AG09309 (cell line): ENCODE results near the gene SPANXA1.
"Not testable (repeated sequence)": the region's sequence is repeated elsewhere in the genome, so short reads cannot be mapped to it uniquely, and the experiment has no call there.

Experiments used
- DNase-seq: peaks from one replicate; pipeline ENCODE4 v3.0.0-alpha.2; 2010; ENCODE audit warnings: low read depth
- H3K4me3 ChIP-seq: 2 replicates; pipeline ENCODE4 v1.5.1; 2011; ENCODE audit warnings: mild to moderate bottlenecking, low read depth, low read length, moderate library complexity; ENCODE audit not compliant: control insufficient read depth
- TF ChIP-seq, protein P1 (sequence below): IDR thresholded peaks from 2 replicates; pipeline ENCODE4 v1.5.1; 2011; ENCODE audit warnings: mild to moderate bottlenecking, low read depth, low read length, inconsistent platforms; ENCODE audit not compliant: insufficient read depth, control insufficient read depth; ENCODE audit errors: missing control alignments

Gene SPANXA1

GRCh38 chrX:141584638-141585037 is at the start of gene SPANXA1:
SPANXA1 (minus strand) TSS chrX:141584738; CDS start chrX:141584678, 60 bp downstream.
- H3K4me3 ChIP-seq, DNase-seq: not testable (repeated sequence)

- TF ChIP-seq, protein P1, sequence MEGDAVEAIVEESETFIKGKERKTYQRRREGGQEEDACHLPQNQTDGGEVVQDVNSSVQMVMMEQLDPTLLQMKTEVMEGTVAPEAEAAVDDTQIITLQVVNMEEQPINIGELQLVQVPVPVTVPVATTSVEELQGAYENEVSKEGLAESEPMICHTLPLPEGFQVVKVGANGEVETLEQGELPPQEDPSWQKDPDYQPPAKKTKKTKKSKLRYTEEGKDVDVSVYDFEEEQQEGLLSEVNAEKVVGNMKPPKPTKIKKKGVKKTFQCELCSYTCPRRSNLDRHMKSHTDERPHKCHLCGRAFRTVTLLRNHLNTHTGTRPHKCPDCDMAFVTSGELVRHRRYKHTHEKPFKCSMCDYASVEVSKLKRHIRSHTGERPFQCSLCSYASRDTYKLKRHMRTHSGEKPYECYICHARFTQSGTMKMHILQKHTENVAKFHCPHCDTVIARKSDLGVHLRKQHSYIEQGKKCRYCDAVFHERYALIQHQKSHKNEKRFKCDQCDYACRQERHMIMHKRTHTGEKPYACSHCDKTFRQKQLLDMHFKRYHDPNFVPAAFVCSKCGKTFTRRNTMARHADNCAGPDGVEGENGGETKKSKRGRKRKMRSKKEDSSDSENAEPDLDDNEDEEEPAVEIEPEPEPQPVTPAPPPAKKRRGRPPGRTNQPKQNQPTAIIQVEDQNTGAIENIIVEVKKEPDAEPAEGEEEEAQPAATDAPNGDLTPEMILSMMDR, result no peak
- no peak overlapping the region for H3K4me3 ChIP-seq
- DNase-seq, result no peak
These were observed 47.6 kb upstream of the SPANXA1 start for GRCh38 chrX:141632124-141632523.

DNA sequence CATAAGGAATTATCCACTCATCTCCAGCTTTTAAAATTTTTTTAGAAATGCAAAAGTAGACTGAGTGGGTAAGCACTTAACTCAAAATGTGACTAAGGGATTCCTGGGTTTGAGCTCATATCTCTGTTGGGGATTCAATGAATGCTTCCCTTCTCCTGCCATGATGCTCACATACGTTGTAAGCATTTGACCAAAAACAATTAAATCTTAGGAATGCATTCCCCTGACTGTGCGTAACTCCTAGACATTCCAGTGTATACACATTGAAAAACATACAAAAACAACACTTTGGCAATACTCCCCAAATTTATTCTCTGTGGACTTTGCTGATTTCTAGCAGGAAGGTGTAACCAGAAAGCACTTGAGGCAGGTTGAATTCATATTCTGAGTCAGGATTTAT is 34.8 kb upstream of the SPANXA1 start:
- TF ChIP-seq, protein P1, result no peak
- no peak overlapping the region for H3K4me3 ChIP-seq
- DNase-seq, result no peak

- no peak overlapping the region for H3K4me3 ChIP-seq
- no peak for DNase-seq
- TF ChIP-seq, protein P1, result no peak
These were observed 24.6 kb upstream of the SPANXA1 start for GRCh38 chrX:141609111-141609510.

DNA sequence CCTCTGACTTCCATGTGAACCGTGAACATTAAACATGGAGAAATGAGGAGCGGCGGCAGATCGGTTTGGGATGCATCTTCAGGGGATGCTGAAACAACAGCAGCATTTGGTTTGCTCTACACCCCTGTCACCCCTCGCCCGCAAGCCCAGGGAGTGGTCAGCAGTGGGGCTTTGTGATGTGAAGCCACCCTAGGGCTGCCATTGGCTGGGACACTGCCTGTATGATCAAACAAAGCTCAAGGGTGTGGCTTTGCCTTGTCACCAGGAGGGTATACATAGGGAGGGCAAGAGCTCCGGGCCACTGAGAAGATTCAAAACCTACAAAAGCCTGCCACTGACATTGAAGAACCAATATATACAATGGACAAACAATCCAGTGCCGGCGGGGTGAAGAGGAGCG is 4.9 kb upstream of the SPANXA1 start, which contains the start of gene SPANXA2:
TSS of gene SPANXA2 (plus strand) at position 301 of the 400 bp plus-strand sequence. CDS start at position 361, 60 bp downstream.
- DNase-seq, result not testable (repeated sequence)

DNA sequence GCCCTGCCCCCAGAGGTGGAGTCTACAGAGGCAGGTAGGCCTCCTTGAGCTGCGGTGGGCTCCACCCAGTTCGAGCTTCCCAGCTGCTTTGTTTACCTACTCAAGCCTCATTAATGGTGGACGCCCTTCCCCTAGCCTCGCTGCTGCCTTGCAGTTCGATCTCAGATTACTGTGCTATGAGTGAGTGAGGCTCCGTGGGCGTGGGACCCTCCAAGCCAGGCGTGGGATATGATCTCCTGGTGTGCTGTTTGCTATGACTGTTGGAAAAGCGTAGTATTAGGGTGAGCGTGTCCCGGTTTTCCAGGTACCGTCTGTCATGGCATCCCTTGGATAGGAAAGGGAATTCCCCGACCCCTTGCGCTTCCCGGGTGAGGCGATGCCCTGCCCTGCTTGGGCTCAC is 42.0 kb downstream of the SPANXA1 start:
- not testable (repeated sequence) for H3K4me3 ChIP-seq, DNase-seq

More for the DNA sequence above, 4.9 kb upstream of the SPANXA1 start, which contains the start of gene SPANXA2:
- H3K4me3 ChIP-seq, result not testable (repeated sequence)
